ENCODE measurements around the gene MLLT3. TPM values are rescaled to one million over a fixed set of nuclear protein-coding genes. Genes with fewer than 3 reads are reported as not detected.
A peak's percentile ranks its signal among the peaks of the same experiment; 100 is the strongest.
"Not testable (repeated sequence)": the region's sequence is repeated elsewhere in the genome, so short reads cannot be mapped to it uniquely, and the experiment has no call there.

The MLLT3 gene
- total RNA-seq, 2 experiments from 2014 or later, result 70.2 to 74.7 TPM

DNA sequence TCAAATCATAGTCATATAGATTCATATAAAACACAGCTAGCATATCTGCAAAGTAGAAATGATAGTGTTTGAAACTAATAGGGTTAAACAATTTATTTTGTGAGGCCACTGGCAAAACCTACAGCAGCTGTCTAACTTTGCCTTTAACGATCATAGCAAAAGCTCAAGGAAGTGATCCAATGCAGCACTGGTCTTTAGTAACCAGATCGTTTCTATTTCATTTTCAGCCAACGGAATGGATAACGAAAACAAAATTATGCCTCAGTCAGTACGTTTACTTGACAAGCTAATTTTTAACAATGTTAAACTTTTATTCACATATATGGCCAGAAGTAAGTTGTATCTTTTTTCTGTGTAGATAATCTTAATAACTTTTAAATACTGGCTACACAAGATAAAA is 17.7 kb downstream of the MLLT3 start:
- H3K9me3 Mint-ChIP-seq, result no peaks in the 10 kb centered on the region
- CTCF ChIA-PET, result interaction anchor here (0.8 to 1.6 kb wide), 6 partner anchors 9 to 18 kb away, joined by 3 to 4 read pairs (median 3); partner anchors contain the start of gene MLLT3
- POLR2A ChIA-PET, result interaction anchor here (1.0 kb wide), 1 partner anchor 18 kb away, joined by 3 read pairs; the partner anchor contains the start of gene MLLT3
- peaks cover 70% of the 10 kb centered on the region for H3K4me1 Mint-ChIP-seq
- peak overlapping the region; percentile 51 for H3K4me3 Mint-ChIP-seq
- H3K27me3 Mint-ChIP-seq, result no peaks in the 10 kb centered on the region
- peak overlapping the region; percentile 44 for H3K27ac Mint-ChIP-seq
- peak; percentile 14 for DNase-seq
- peaks cover 27% of the 10 kb centered on the region for H3K36me3 Mint-ChIP-seq (ENCODE audit: low read depth)

DNA sequence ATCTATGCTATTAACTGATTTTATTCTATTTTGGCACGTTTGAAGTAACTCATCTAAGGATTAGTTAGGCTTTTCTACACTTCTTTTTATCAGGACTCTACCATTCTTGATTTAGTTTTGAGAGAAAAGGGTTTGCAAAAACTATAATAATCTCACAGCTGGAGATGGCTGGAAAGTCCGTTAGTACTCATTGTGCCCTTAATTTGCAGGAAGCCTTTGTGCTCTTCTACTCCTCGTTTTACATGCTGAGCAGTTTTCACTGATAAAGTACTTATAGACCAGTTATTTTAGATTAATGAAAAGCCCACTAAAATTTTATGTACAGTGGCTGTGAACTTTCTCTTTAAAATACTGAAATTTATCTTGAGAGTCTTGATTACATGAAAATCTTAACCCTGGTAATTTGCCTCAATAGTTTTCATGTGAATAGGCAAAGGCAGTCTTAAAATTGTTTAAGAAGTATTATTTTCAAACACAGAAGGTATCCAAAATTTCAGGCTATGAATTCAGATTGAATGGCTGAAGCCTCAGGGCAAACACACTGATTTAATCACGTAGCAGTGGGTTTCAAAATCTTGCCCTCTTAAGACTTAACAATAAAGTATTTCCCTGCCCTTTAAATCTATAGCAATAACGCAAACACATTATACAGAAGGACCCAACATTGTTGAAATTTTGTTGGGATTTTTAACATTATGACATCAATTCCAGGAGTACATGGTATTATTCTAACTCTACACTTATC is 18.6 kb downstream of the MLLT3 start:
- Mint-ChIP-seq H3K27ac (no peak overlapping the region), H3K4me3 (no peak overlapping the region), H3K9me3 (no peaks in the 10 kb centered on the region), H3K4me1 (peaks cover 70% of the 10 kb centered on the region), H3K36me3 (ENCODE audit: low read depth) (peaks cover 30% of the 10 kb centered on the region), H3K27me3 (no peaks in the 10 kb centered on the region)
- ChIA-PET POLR2A (no interaction called here), CTCF (interaction anchor here (0.8 to 1.6 kb wide), 4 partner anchors 8 to 17 kb away, joined by 3 to 4 read pairs (median 4); no protein-coding TSS in a partner anchor)
- no peak for DNase-seq

DNA sequence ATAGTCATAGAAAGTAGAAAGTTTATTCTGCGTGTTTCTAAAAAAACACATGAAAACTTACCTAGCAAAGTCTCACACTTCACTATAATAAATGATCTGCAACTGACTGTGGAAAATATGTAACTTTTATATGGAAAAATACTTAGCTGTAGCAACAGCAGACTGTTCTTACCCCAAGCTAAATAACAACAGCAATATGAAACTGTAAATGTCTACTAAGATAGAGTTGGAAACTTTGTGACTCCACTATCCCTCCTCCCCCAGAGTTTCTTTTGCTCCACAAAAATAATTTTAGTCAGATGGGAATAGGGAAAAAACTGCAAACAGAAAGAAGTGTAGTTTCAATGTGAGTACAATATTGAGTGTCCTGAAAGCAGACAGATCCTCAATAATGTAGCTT is 21.0 kb downstream of the MLLT3 start:
- POLR2A ChIA-PET, result no interaction called here
- Mint-ChIP-seq H3K27ac (no peak overlapping the region), H3K4me3 (no peak overlapping the region), H3K27me3 (no peaks in the 10 kb centered on the region), H3K4me1 (peaks cover 67% of the 10 kb centered on the region), H3K9me3 (no peaks in the 10 kb centered on the region), H3K36me3 (ENCODE audit: low read depth) (peaks cover 37% of the 10 kb centered on the region)
- DNase-seq, result no peak
- CTCF ChIA-PET, result interaction anchor here (1.7 kb wide), 2 partner anchors 7 to 18 kb away, joined by 3 to 4 read pairs; no protein-coding TSS in a partner anchor

DNA sequence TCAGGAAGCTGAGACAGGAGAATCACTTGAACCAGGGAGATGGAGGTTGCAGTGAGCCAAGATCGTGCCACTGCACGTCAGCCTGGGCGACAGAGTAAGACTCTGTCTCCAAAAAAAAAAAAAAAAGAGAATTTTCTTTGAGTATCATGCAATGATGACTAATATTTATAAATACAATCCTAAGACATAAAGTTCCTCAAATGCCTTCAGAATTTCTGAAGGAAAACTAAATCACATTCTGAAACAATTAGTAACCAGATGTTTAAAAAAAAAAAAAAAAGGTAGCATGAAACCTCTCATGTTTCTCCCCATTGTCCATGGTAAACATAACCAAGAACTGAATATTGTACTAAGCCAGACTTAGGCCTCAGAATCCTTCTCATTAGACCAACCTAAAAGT is 23.1 kb downstream of the MLLT3 start:
- no peaks in the 10 kb centered on the region for H3K27me3 Mint-ChIP-seq
- ChIA-PET CTCF (interaction anchor here (0.6 kb wide), 1 partner anchor 266 kb away, joined by 3 read pairs; no protein-coding TSS in a partner anchor), POLR2A (no interaction called here)
- no peak overlapping the region for H3K27ac Mint-ChIP-seq
- no peak for DNase-seq
- H3K9me3 Mint-ChIP-seq, result no peaks in the 10 kb centered on the region
- peaks cover 63% of the 10 kb centered on the region for H3K4me1 Mint-ChIP-seq
- no peak overlapping the region for H3K4me3 Mint-ChIP-seq
- H3K36me3 Mint-ChIP-seq (ENCODE audit: low read depth), result peaks cover 46% of the 10 kb centered on the region

DNA sequence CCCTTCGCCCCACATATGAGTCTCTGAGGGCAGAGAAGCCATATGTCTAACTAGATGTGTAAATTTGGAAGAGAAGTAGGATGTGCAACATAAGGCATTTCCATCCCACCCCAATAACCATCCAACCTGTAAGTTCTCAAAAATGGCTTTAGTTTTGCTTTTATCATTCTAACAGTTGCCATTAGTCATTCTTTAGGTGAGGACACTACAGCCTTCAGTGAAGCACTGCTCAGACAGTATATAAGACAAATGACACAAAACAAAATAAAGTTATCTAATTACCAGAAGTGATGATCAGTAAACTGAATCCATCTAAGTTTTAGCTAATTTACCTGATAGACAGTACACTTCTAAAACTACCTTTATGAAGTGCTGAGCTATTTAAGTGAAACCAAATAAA is 23.9 kb downstream of the MLLT3 start:
- H3K27ac Mint-ChIP-seq, result no peak overlapping the region
- CTCF ChIA-PET, result interaction anchor here (0.6 kb wide), 1 partner anchor 267 kb away, joined by 3 read pairs; no protein-coding TSS in a partner anchor
- no peaks in the 10 kb centered on the region for H3K27me3 Mint-ChIP-seq
- peaks cover 49% of the 10 kb centered on the region for H3K36me3 Mint-ChIP-seq (ENCODE audit: low read depth)
- no peaks in the 10 kb centered on the region for H3K9me3 Mint-ChIP-seq
- no peak overlapping the region for H3K4me3 Mint-ChIP-seq
- H3K4me1 Mint-ChIP-seq, result peaks cover 56% of the 10 kb centered on the region
- DNase-seq, result no peak
- POLR2A ChIA-PET, result no interaction called here

DNA sequence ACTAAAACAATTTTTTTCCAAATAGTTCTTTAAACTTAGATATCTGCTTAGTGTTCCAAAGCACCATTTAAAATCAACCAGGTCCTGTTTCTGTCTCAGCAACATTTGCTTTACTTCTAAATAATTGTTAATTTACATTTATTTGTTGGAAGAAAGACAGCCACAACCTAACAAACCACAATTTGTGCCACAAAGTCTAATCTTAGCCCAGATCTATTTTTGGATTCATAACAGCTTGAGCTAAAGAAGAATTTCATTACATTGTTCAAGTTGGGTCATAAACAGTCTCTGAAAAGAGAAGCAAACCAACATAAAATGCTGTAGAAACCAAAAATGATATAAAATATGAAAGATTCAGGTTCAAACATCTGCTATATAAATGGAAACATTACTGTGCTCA is 24.4 kb downstream of the MLLT3 start:
- POLR2A ChIA-PET, result no interaction called here
- DNase-seq, result no peak
- H3K9me3 Mint-ChIP-seq, result no peaks in the 10 kb centered on the region
- no peak overlapping the region for H3K4me3 Mint-ChIP-seq
- peaks cover 52% of the 10 kb centered on the region for H3K36me3 Mint-ChIP-seq (ENCODE audit: low read depth)
- peaks cover 52% of the 10 kb centered on the region for H3K4me1 Mint-ChIP-seq
- H3K27me3 Mint-ChIP-seq, result no peaks in the 10 kb centered on the region
- CTCF ChIA-PET, result no interaction called here
- no peak overlapping the region for H3K27ac Mint-ChIP-seq

DNA sequence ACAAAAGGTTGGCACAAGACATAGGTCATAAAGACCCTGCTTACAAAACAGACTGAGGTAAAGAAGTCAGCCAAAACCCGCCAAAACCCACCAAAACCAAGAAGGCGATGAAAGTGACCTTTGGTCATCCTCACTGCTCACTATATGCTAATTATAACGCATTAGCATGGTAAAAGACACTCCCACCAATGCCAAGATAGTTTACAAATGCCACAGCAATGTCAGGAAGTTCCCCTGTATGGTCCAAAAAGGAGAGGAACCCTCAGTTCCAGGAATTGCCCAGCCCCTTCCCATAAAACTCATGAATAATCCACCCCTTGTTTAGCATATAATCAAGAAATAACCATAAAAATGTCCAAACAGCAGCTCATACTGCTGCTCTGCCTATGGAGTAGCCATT is 27.7 kb downstream of the MLLT3 start:
- Mint-ChIP-seq H3K9me3 (peaks cover 11% of the 10 kb centered on the region), H3K4me1 (peaks cover 34% of the 10 kb centered on the region), H3K27me3 (no peaks in the 10 kb centered on the region), H3K27ac (no peak overlapping the region), H3K4me3 (no peak overlapping the region), H3K36me3 (ENCODE audit: low read depth) (peaks cover 60% of the 10 kb centered on the region)
- CTCF ChIA-PET, result interaction anchor here (0.7 to 1.1 kb wide), 3 partner anchors 7 to 11 kb away, joined by 3 read pairs; no protein-coding TSS in a partner anchor
- POLR2A ChIA-PET, result no interaction called here
- no peak for DNase-seq

DNA sequence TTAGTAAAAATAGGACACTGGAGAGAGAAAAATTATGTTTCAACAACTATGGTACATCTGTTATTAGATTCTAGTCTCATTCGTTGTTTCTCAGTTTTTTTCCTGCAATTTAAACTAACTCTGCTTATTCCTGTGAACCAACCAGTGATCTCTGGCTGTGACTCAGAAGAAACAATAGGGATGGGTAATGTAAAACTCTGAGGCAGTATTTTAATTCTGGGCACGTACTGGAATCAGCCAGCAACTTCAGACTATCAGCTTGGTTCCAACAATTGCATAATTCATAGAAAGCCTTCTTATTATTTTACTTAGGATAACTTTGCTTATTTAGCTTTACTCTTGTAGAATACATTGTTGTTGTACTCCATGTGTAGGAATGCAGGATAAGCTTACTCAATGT is 28.8 kb downstream of the MLLT3 start:
- no peaks in the 10 kb centered on the region for H3K27me3 Mint-ChIP-seq
- H3K36me3 Mint-ChIP-seq (ENCODE audit: low read depth), result peaks cover 57% of the 10 kb centered on the region
- H3K4me1 Mint-ChIP-seq, result peaks cover 26% of the 10 kb centered on the region
- CTCF ChIA-PET, result interaction anchor here (1.0 to 1.1 kb wide), 2 partner anchors 8 to 10 kb away, joined by 3 read pairs; no protein-coding TSS in a partner anchor
- POLR2A ChIA-PET, result no interaction called here
- H3K4me3 Mint-ChIP-seq, result no peak overlapping the region
- H3K9me3 Mint-ChIP-seq, result peaks cover 11% of the 10 kb centered on the region
- no peak for DNase-seq
- H3K27ac Mint-ChIP-seq, result no peak overlapping the region

DNA sequence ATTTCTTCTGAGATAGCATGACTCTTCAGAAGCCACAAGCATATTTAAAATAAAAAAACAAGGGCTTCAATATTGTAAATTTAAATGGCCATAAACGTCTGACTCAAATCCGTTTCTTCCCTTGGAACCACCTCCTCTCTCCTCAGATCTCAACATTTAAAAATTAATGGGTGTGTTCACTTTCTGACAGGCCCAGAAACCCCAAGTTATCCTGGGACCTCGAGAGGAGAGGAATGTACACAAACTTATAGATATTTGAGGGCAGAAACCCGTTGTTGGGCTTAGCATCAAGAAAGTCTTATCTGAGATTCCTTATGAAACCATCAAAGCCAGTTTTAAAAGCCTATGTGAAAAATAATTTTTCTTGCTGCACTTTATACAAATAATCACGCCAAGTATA is 29.2 kb downstream of the MLLT3 start:
- ChIA-PET POLR2A (no interaction called here), CTCF (no interaction called here)
- Mint-ChIP-seq H3K27ac (no peak overlapping the region), H3K4me3 (no peak overlapping the region), H3K4me1 (peaks cover 22% of the 10 kb centered on the region), H3K36me3 (ENCODE audit: low read depth) (peaks cover 56% of the 10 kb centered on the region), H3K9me3 (peaks cover 11% of the 10 kb centered on the region), H3K27me3 (no peaks in the 10 kb centered on the region)
- no peak for DNase-seq

DNA sequence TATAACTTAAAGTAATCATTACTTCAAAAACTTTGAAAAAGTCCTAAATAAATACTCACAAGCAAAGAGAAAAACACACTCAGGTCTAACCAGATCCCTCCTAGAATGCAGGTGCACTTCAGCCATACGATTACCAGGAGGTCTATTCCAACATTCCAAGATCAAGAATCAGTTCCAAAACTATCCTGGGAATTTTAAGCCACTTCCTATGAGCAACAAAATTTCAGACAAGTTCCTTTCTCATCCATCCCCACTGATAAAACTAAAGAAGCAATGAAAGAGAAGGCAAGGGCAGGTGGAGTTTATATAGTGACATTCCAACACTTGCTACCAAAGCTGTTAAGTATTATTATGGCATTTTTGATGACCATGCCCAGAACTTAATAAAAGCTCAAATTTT is 29.6 kb downstream of the MLLT3 start:
- Mint-ChIP-seq H3K4me1 (peaks cover 18% of the 10 kb centered on the region), H3K4me3 (no peak overlapping the region), H3K27ac (no peak overlapping the region), H3K27me3 (no peaks in the 10 kb centered on the region), H3K36me3 (ENCODE audit: low read depth) (peaks cover 52% of the 10 kb centered on the region), H3K9me3 (peaks cover 11% of the 10 kb centered on the region)
- ChIA-PET CTCF (no interaction called here), POLR2A (no interaction called here)
- no peak for DNase-seq

DNA sequence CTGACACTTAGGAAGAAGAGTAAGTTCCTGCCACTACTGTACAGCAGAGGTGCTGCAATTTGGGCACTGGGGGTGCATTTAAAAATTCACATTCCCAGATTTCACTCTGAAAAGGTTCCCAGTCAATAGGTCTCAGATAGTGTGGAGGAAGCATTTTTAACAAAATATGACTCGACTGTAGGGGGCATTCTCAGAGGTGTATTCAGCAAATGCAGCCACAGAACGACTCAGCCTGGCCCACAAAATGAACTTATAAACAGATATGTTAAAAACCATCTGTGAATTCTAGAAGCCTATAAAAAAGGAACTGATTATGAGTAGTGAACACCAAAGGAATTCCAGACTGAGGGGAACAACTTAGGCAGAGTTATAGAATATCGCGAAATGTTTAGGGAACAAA is 31.1 kb downstream of the MLLT3 start:
- ChIA-PET CTCF (no interaction called here), POLR2A (no interaction called here)
- DNase-seq, result no peak
- Mint-ChIP-seq H3K27ac (no peak overlapping the region), H3K36me3 (ENCODE audit: low read depth) (peaks cover 53% of the 10 kb centered on the region), H3K4me1 (peaks cover 13% of the 10 kb centered on the region), H3K9me3 (peaks cover 15% of the 10 kb centered on the region), H3K27me3 (no peaks in the 10 kb centered on the region), H3K4me3 (no peak overlapping the region)

DNA sequence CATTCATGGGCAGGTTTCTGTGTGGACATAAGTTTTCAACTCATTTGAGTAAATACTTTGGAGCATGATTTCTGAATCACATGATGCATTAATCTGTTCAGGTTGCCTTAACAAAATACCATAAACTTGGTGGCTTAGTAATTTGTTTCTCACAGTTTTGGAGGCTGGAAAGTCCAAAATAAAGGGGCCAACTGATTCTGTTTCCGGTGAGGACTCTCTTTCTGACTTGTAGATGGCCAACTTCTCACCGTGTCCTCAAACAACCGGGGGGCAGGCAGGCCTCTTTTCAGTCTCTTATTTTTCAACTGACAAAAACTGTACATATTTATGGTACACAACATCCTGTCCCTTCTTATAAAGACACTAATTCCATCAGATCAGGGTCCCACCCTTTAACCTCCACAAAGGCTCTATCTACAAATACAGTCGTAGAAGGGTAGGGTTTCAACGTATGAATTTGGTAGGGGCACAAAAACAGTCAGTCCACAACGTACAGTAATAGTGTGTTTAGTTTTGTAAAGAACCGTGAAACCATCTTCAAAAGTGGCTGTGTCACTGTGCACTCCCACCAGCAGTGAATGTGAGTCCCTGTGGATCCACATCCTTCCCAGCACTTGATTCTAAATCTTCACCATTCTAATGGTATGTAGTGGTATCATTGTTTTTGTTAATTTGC is 37.2 kb downstream of the MLLT3 start:
- Mint-ChIP-seq H3K36me3 (ENCODE audit: low read depth) (peaks cover 56% of the 10 kb centered on the region), H3K4me3 (no peak overlapping the region), H3K27me3 (no peaks in the 10 kb centered on the region), H3K9me3 (peaks cover 17% of the 10 kb centered on the region), H3K4me1 (peaks cover 35% of the 10 kb centered on the region), H3K27ac (peak overlapping the region; percentile 36)
- CTCF ChIA-PET, result no interaction called here
- POLR2A ChIA-PET, result no interaction called here
- DNase-seq, result no peak

DNA sequence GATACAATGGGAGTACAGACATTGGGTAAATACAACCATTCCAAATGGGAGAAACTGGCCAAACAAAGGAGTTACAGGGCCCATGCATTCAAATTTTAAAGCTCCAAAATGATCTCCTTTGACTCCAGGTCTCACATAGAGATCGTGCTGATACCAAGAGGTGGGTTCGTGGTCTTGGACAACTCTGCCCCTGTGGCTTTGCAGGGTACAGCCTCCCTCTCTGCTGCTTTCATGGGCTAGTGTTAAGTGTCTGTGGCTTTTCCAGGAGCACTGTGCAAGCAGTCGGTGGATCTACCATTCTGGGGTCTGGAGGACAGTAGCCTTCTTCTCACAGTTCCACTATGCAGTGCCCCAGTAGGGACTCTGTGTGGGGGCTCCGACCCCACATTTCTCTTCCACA is 39.2 kb downstream of the MLLT3 start:
- Mint-ChIP-seq H3K9me3 (peaks cover 16% of the 10 kb centered on the region), H3K36me3 (ENCODE audit: low read depth) (peaks cover 59% of the 10 kb centered on the region), H3K4me1 (peaks cover 45% of the 10 kb centered on the region)
- H3K27me3 Mint-ChIP-seq, DNase-seq, H3K27ac Mint-ChIP-seq, H3K4me3 Mint-ChIP-seq, POLR2A ChIA-PET: not testable (repeated sequence)
- CTCF ChIA-PET, result interaction anchor here (0.7 kb wide), 1 partner anchor 11 kb away, joined by 3 read pairs; no protein-coding TSS in a partner anchor

Measured in activated CD4-positive, alpha-beta T cell treated with anti-CD3 and anti-CD28 coated beads, Interleukin-2, amount 10 ng/mL, durations not matched to agents 7 days and 5 days (primary cell).